Amniotic epithelial cell (primary cell): ENCODE results near the gene FAM199X.
A peak's percentile ranks its signal among the peaks of the same experiment; 100 is the strongest.
"Not testable (repeated sequence)": the region's sequence is repeated elsewhere in the genome, so short reads cannot be mapped to it uniquely, and the experiment has no call there.

Experiments used
- DNase-seq: peaks from one replicate; pipeline ENCODE4 v3.0.0-alpha.2; 2010; ENCODE audit warnings: low read depth

FAM199X gene

GRCh38 chrX:104189837-104190236 is 23.6 kb downstream of the FAM199X start:
- DNase-seq = no peak

- peak; percentile 6 for DNase-seq
Observed at GRCh38 chrX:104193485-104193884, 27.2 kb downstream of the FAM199X start.

GRCh38 chrX:104195013-104195412 is 28.8 kb downstream of the FAM199X start:
- peak; percentile 3 for DNase-seq

GRCh38 chrX:104195489-104196084 is 29.3 kb downstream of the FAM199X start:
- peak; percentile 15 for DNase-seq

GRCh38 chrX:104205548-104205947 is 39.3 kb downstream of the FAM199X start:
- no peak for DNase-seq

GRCh38 chrX:104211187-104211586 is 44.9 kb downstream of the FAM199X start:
- no peak for DNase-seq

GRCh38 chrX:104230060-104230459 is 63.8 kb downstream of the FAM199X start:
- not testable (repeated sequence) for DNase-seq
